HepG2 (cell line): ENCODE data around the gene SLC29A3. TPM values are rescaled to one million over a fixed set of nuclear protein-coding genes. Genes with fewer than 3 reads are reported as not detected.

Experiments
- ATAC-seq: fragments of 200-7000 bp; cut with Tn5 transposase; 3 replicates; pipeline ENCODE4 v1.9.1; 2020; ENCODE audit warnings: mild to moderate bottlenecking, moderate library complexity
- BruUV-seq: library from RNA; stranded (reverse); fragments of 400-500 nt; replicated peaks from 2 replicates; lab custom pipeline; 2021; lab: Mats Ljungman, UMichigan
- CTCF ChIA-PET: fragments of 300-600 bp; formaldehyde crosslinking; extraction: SDS; loops from one replicate; lab custom pipeline; 2021; ENCODE audit warnings: low total read pairs, inconsistent platforms, low intra/inter-chr PET ratio; lab: Yijun Ruan, JAX
- POLR2A ChIA-PET: fragments of 350-600 bp; sonication (Branson Sonifier 250); formaldehyde crosslinking; loops from one replicate; lab custom pipeline; 2020; ENCODE audit warnings: antibody characterized with exemption, inconsistent platforms; lab: Yijun Ruan, JAX
- DNase-seq: peaks from one replicate; pipeline ENCODE4 v3.0.0-alpha.2; 2015; ENCODE audit warnings: low spot score
- FAIRE-seq: peaks from 3 replicates; lab custom pipeline; 2011; peaks lifted over from hg19 to GRCh38; lab: Jason Lieb, UNC
- H2AFZ ChIP-seq: one replicate; pipeline ENCODE4 v1.6.1; 2011; ENCODE audit warnings: low read length, inconsistent platforms
- H3K27ac ChIP-seq: fragments of 300-600 bp; 3 replicates; pipeline ENCODE4 v1.8.0; 2011; ENCODE audit warnings: mixed run types, mild to moderate bottlenecking, mixed read lengths, low read length, inconsistent platforms; ENCODE audit not compliant: insufficient read depth; ENCODE audit errors: extremely low read length
- H3K27me3 ChIP-seq, 2 experiments: fragments of 200-600 bp in 1 of 2; 2 replicates in 1 of 2; 3 replicates in 1 of 2; pipeline versions ENCODE4 v1.6.0 to v1.8.0; 2011; ENCODE audit warnings: low read length in 2 of 2, mild to moderate bottlenecking in 2 of 2, moderate library complexity in 2 of 2, inconsistent platforms in 1 of 2; ENCODE audit not compliant: insufficient read depth in 2 of 2, control insufficient read depth in 1 of 2
- H3K36me3 ChIP-seq, 2 experiments: fragments of 200-600 bp in 1 of 2; replicated peaks in 1 of 2; 2 replicates in 1 of 2; 3 replicates in 1 of 2; pipeline versions ENCODE4 v1.5.1 to v1.8.0; 2011; ENCODE audit warnings: low read length in 2 of 2, inconsistent platforms in 1 of 2; ENCODE audit not compliant: insufficient read depth in 2 of 2, control insufficient read depth in 1 of 2
- H3K4me1 ChIP-seq: 2 replicates; pipeline ENCODE4 v1.5.1; 2012; ENCODE audit warnings: low read length, inconsistent platforms; ENCODE audit not compliant: insufficient read depth
- H3K4me2 ChIP-seq: 2 replicates; pipeline ENCODE4 v1.6.0; 2011; ENCODE audit warnings: low read depth, low read length, inconsistent platforms
- H3K4me3 ChIP-seq, 3 experiments: fragments of 200-600 bp in 1 of 3; sonication (generic), shearing (Covaris generic) in 1 of 3; replicated peaks in 1 of 3; 2 replicates each; pipeline ENCODE4 v1.5.1; 2011 to 2016; ENCODE audit warnings: low read length in 3 of 3, inconsistent platforms in 2 of 3, low read depth in 2 of 3, mild to moderate bottlenecking in 2 of 3, control low read depth in 1 of 3, mixed read lengths in 1 of 3; ENCODE audit not compliant: insufficient read depth in 1 of 3
- H3K79me2 ChIP-seq: one replicate; pipeline ENCODE4 v1.6.1; 2011; ENCODE audit warnings: low read length, inconsistent platforms; ENCODE audit not compliant: insufficient read depth
- H3K9ac ChIP-seq: 2 replicates; pipeline ENCODE4 v1.6.0; 2011; ENCODE audit warnings: mild to moderate bottlenecking, low read depth, low read length, inconsistent platforms; ENCODE audit not compliant: insufficient read depth
- H3K9me3 ChIP-seq: 2 replicates; pipeline ENCODE4 v1.5.1; 2012; ENCODE audit warnings: mild to moderate bottlenecking, low read length
- H4K20me1 ChIP-seq: 2 replicates; pipeline ENCODE4 v1.6.0; 2011; ENCODE audit warnings: inconsistent platforms, mild to moderate bottlenecking, low read length, moderate library complexity; ENCODE audit not compliant: insufficient read depth
- FOXO4 ChIP-seq: sonication (generic); formaldehyde crosslinking; conservative IDR thresholded peaks from 2 replicates; pipeline ENCODE4 v1.8.1; 2023; ENCODE audit warnings: missing genetic modification reagents
- PBX3 ChIP-seq: sonication (generic); formaldehyde crosslinking; IDR thresholded peaks from 2 replicates; pipeline ENCODE4 v1.8.1; 2023; ENCODE audit warnings: missing genetic modification reagents, inconsistent platforms, borderline replicate concordance
- ZBTB7A ChIP-seq: sonication (generic); formaldehyde crosslinking; IDR thresholded peaks from 2 replicates; pipeline ENCODE4 v1.8.0; 2022; ENCODE audit warnings: mild to moderate bottlenecking, missing genetic modification reagents
- ZFP36 ChIP-seq: fragments of 150-350 bp; IDR thresholded peaks from 2 replicates; pipeline ENCODE4 v1.6.1; 2018; ENCODE audit warnings: borderline replicate concordance, low read length, low read depth; ENCODE audit not compliant: partially characterized antibody
- WGBS: methylation state at CpG from one replicate; pipeline ENCODE4 v1.1.6; 2017; ENCODE audit warnings: low lambda C conversion rate; 5-methylcytosine and 5-hydroxymethylcytosine counted together
- in situ Hi-C: cut with HindIII; loops from 2 replicates; pipeline ENCODE4 v1.10.0; 2017; ENCODE audit warnings: low pct_unique_long_range_greater_than_20kb; ENCODE audit not compliant: extremely low pct_ligation_motif_present
- intact Hi-C: fragments of 100-400 bp; cut with micrococcal nuclease; formaldehyde crosslinking; loops from one replicate; pipeline ENCODE4 v1.10.0; 2022; ENCODE audit not compliant: unreplicated experiment
- polyA plus RNA-seq, 8 experiments: library from polyadenylated mRNA; depleted of rRNA in 3 of 8; stranded (reverse) in 7 of 8; unstranded in 1 of 8; fragments of >200 nt; fragmentation: Illumina TruSeq in 4 of 8; extraction: Trizol in 4 of 8; gene quantifications; 2 replicates each; pipeline versions ENCODE4 v1.2.1 to v1.2.3, GENCODE V29; 2011 to 2016; ENCODE audit warnings: low read depth in 4 of 8, missing spikeins in 1 of 8, mixed read lengths in 1 of 8; ENCODE audit not compliant: insufficient read depth in 1 of 8
- total RNA-seq, 5 experiments: library from RNA; depleted of rRNA; stranded (reverse); fragments of >200 nt; fragmentation: Illumina TruSeq; extraction: Trizol; gene quantifications; 2 replicates each; pipeline ENCODE4 v1.2.3, GENCODE V29; 2016; ENCODE audit warnings: low read depth in 1 of 5
- TF ChIP-seq, protein P1 (sequence below): sonication (generic); formaldehyde crosslinking; IDR thresholded peaks from 2 replicates; pipeline ENCODE4 v1.4.0; 2020; ENCODE audit warnings: missing genetic modification reagents

The SLC29A3 gene
- total and polyA plus RNA-seq, 2 of the 13 experiments (the other 11 are each of a cell fraction or from before 2014, with no cell fraction given), result 8.6 to 11.8 TPM

DNA sequence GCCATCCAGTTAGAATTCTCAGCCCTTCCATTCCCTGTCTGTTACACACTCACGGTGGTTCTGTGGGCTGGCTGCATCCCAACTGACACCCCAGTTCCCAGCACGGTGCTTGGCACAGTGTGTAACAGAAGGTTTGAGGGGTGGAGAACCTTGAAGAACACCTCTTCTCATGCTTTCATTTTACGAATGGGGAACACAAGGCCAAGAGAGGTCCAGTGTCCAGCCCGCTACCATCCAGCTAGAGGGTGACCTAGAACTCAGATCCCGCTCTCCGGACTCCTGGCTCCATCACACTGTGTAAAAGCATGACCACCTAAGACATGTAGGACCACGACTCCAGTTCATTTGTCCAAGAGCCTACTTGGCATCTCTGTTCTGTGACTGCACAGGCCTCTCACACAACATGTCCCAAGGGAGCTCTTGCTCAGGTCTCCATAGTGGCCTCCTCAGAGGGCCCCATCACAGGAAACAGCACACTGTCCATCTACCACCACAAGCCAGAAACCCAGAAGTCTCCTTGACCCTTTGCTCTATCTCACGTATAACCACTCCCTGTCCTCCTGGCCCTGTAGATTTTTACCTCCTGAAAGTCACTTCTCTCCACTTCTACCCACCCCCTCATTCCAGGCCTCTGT is 74.9 kb downstream of the SLC29A3 start:
- no TSS peak for BruUV-seq
- CTCF ChIA-PET, result no interaction called here
- intact Hi-C loops, result no loop called here

More for the DNA sequence above, 74.9 kb downstream of the SLC29A3 start:
- no peak overlapping the region for H3K27ac ChIP-seq
- no peaks in the 10 kb centered on the region for H3K9me3 ChIP-seq
- H3K27me3 ChIP-seq, result peaks cover 5 to 43% of the 10 kb centered on the region in 2 experiments
- H3K79me2 ChIP-seq, result no peaks in the 10 kb centered on the region
- ATAC-seq (no peak), DNase-seq (no peak), FAIRE-seq (no peak)
- H4K20me1 ChIP-seq, result no peaks in the 10 kb centered on the region
- H3K4me3 ChIP-seq, result no peak overlapping the region
- no peak overlapping the region for H3K9ac ChIP-seq
- H3K4me1 ChIP-seq, result peaks cover 19% of the 10 kb centered on the region
- in situ Hi-C loops, result no loop called here
- POLR2A ChIA-PET, result no interaction called here
- no peaks in the 10 kb centered on the region for H3K36me3 ChIP-seq
- no peak overlapping the region for H3K4me2 ChIP-seq
- H2AFZ ChIP-seq, result no peak overlapping the region
- WGBS, result 65% methylated on average over 7 of the region's 8 CpGs
- no peak for TF ChIP-seq PBX3 (CRISPR knock-in tag)
- TF ChIP-seq, protein P1, sequence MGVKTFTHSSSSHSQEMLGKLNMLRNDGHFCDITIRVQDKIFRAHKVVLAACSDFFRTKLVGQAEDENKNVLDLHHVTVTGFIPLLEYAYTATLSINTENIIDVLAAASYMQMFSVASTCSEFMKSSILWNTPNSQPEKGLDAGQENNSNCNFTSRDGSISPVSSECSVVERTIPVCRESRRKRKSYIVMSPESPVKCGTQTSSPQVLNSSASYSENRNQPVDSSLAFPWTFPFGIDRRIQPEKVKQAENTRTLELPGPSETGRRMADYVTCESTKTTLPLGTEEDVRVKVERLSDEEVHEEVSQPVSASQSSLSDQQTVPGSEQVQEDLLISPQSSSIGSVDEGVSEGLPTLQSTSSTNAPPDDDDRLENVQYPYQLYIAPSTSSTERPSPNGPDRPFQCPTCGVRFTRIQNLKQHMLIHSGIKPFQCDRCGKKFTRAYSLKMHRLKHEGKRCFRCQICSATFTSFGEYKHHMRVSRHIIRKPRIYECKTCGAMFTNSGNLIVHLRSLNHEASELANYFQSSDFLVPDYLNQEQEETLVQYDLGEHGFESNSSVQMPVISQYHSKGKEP, result no peak
- no peak for TF ChIP-seq ZBTB7A (CRISPR knock-in tag)
- TF ChIP-seq ZFP36, result no peak
- no peak for TF ChIP-seq FOXO4
